Parathyroid adenoma (tissue), 2 donors: Measurements from ENCODE around the gene PWWP2B.

Source experiments
- H2AFZ ChIP-seq: fragments of 300-600 bp; sonication (generic); one replicate; pipeline ENCODE4 v1.7.0; 2017; ENCODE audit warnings: antibody characterized with exemption, mild to moderate bottlenecking
- H3K27ac ChIP-seq: fragments of 300-600 bp; sonication (generic); one replicate; pipeline ENCODE4 v1.7.0; 2017
- H3K27me3 ChIP-seq: fragments of 300-600 bp; sonication (generic); one replicate; pipeline ENCODE4 v1.7.0; 2017; ENCODE audit warnings: low read length; ENCODE audit not compliant: control insufficient read depth, insufficient read depth
- H3K36me3 ChIP-seq: fragments of 300-600 bp; sonication (generic); one replicate; pipeline ENCODE4 v1.7.0; 2017; ENCODE audit warnings: low read length; ENCODE audit not compliant: control insufficient read depth, insufficient read depth
- H3K4me1 ChIP-seq: fragments of 300-600 bp; sonication (generic); one replicate; pipeline ENCODE4 v1.7.0; 2017; ENCODE audit warnings: control low read depth
- H3K4me2 ChIP-seq: fragments of 300-600 bp; sonication (generic); one replicate; pipeline ENCODE4 v1.7.0; 2017; ENCODE audit warnings: low read length
- H3K4me3 ChIP-seq: fragments of 300-600 bp; sonication (generic); one replicate; pipeline ENCODE4 v1.7.0; 2017; ENCODE audit warnings: low read depth, low read length
- H3K79me2 ChIP-seq: fragments of 300-600 bp; sonication (generic); one replicate; pipeline ENCODE4 v1.7.0; 2017; ENCODE audit warnings: control low read depth
- H3K9ac ChIP-seq: fragments of 300-600 bp; sonication (generic); one replicate; pipeline ENCODE4 v1.7.0; 2017; ENCODE audit warnings: mild to moderate bottlenecking
- H3K9me3 ChIP-seq: fragments of 300-600 bp; sonication (generic); one replicate; pipeline ENCODE4 v1.7.0; 2017; ENCODE audit warnings: low read length; ENCODE audit not compliant: control insufficient read depth
- TF ChIP-seq, protein P1 (sequence below): fragments of 300-600 bp; sonication (generic); IDR thresholded peaks from one replicate; pipeline ENCODE4 v1.7.0; 2017; ENCODE audit warnings: antibody characterized with exemption, mild to moderate bottlenecking
- donor health status: primary hyperparathyroidism.

Gene PWWP2B

GRCh38 chr10:132439424-132440163 is 42.6 kb downstream of the PWWP2B start:
- Histone ChIP-seq H3K9me3 (no peaks in the 10 kb centered on the region), H3K4me2 (no peak overlapping the region), H3K79me2 (no peaks in the 10 kb centered on the region), H3K27ac (no peak overlapping the region), H2AFZ (no peak overlapping the region), H3K9ac (no peak overlapping the region), H3K4me3 (no peak overlapping the region), H3K36me3 (no peaks in the 10 kb centered on the region), H3K27me3 (no peaks in the 10 kb centered on the region), H3K4me1 (no peaks in the 10 kb centered on the region)
- TF ChIP-seq, protein P1, sequence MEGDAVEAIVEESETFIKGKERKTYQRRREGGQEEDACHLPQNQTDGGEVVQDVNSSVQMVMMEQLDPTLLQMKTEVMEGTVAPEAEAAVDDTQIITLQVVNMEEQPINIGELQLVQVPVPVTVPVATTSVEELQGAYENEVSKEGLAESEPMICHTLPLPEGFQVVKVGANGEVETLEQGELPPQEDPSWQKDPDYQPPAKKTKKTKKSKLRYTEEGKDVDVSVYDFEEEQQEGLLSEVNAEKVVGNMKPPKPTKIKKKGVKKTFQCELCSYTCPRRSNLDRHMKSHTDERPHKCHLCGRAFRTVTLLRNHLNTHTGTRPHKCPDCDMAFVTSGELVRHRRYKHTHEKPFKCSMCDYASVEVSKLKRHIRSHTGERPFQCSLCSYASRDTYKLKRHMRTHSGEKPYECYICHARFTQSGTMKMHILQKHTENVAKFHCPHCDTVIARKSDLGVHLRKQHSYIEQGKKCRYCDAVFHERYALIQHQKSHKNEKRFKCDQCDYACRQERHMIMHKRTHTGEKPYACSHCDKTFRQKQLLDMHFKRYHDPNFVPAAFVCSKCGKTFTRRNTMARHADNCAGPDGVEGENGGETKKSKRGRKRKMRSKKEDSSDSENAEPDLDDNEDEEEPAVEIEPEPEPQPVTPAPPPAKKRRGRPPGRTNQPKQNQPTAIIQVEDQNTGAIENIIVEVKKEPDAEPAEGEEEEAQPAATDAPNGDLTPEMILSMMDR = no peak

GRCh38 chr10:132440791-132441565 is 44.0 kb downstream of the PWWP2B start:
- Histone ChIP-seq H3K27ac (no peak overlapping the region), H3K36me3 (no peaks in the 10 kb centered on the region), H3K79me2 (no peaks in the 10 kb centered on the region), H2AFZ (no peak overlapping the region), H3K4me1 (no peaks in the 10 kb centered on the region), H3K4me3 (no peak overlapping the region), H3K4me2 (no peak overlapping the region), H3K27me3 (no peaks in the 10 kb centered on the region), H3K9me3 (no peaks in the 10 kb centered on the region), H3K9ac (no peak overlapping the region)
- TF ChIP-seq, protein P1 = no peak

- Histone ChIP-seq H3K79me2 (no peaks in the 10 kb centered on the region), H3K4me3 (no peak overlapping the region), H3K36me3 (no peaks in the 10 kb centered on the region), H3K27ac (no peak overlapping the region), H2AFZ (no peak overlapping the region), H3K4me1 (peaks cover 8% of the 10 kb centered on the region), H3K27me3 (no peaks in the 10 kb centered on the region), H3K9me3 (no peaks in the 10 kb centered on the region), H3K4me2 (no peak overlapping the region), H3K9ac (no peak overlapping the region)
- TF ChIP-seq, protein P1 = no peak
Observed at GRCh38 chr10:132441818-132442524, 45.0 kb downstream of the PWWP2B start.

- Histone ChIP-seq H3K9me3 (no peaks in the 10 kb centered on the region), H2AFZ (no peak overlapping the region), H3K9ac (no peak overlapping the region), H3K4me2 (no peak overlapping the region), H3K4me1 (peaks cover 15% of the 10 kb centered on the region), H3K4me3 (no peak overlapping the region), H3K79me2 (no peaks in the 10 kb centered on the region), H3K27me3 (no peaks in the 10 kb centered on the region), H3K36me3 (no peaks in the 10 kb centered on the region), H3K27ac (no peak overlapping the region)
- TF ChIP-seq, protein P1 = no peak
Observed at GRCh38 chr10:132442636-132443035, 45.6 kb downstream of the PWWP2B start.
